Endothelial cell of umbilical vein (primary cell): ENCODE results near the gene POU2AF3.

Experiments used
- CTCF ChIP-seq, 2 donors: IDR thresholded peaks; 1 replicate in 1 of 2; 2 replicates in 1 of 2; pipeline ENCODE4 v1.5.1; 2011; ENCODE audit warnings: low read length in 2 of 2, mild to moderate bottlenecking in 2 of 2, moderate library complexity in 2 of 2, control low read depth in 1 of 2, inconsistent platforms in 1 of 2, low read depth in 1 of 2; ENCODE audit not compliant: insufficient read depth in 1 of 2; ENCODE audit errors: extremely low read depth in 1 of 2
- MAX ChIP-seq: IDR thresholded peaks from 2 replicates; pipeline ENCODE4 v1.6.1; 2011; ENCODE audit not compliant: insufficient read depth, insufficient read length
- POLR2A ChIP-seq: IDR thresholded peaks from 2 replicates; pipeline ENCODE4 v1.6.1; 2012; ENCODE audit warnings: low read depth, mild to moderate bottlenecking, control low read depth, low read length

- TF ChIP-seq CTCF (IDR thresholded peaks at IDR 0.05; ENCODE audit: extremely low read depth in 1 of 2, insufficient read depth in 1 of 2, low read depth in 1 of 2, low read length in 2 of 2) (no peak), POLR2A (no peak), MAX (no peak)
These were observed 32.9 kb upstream of the POU2AF3 start for GRCh38 chr11:111265421-111265820.
